Measurements from ENCODE around the gene BRS3.

The BRS3 gene

DNA sequence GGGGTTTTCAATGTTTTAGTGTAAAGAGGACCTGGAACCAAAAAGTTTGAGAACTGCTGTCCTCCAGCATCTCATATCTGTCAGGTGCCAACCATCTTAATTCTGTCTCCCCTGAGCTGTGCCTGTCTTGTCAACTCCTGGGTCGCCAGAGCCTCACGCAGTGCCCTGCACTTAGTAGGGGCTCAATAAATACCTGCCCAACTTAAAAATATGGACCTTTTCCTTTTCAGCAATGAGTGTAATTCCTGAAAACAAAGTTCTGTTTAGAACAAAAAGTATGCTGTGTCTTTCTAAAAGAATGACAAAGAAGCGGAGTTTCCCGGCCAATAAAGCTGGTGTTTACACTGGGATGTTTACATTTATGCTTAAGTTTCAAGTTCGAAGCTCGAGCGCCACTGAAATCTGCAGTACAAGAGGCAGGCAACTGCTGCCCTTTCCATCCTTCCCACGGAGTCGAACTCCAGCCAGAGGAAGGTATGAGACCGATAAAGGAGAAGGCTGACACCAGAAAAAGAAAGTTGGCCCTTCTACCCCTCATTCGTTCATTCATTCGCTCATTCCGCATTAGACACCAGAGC lies 8.5 kb downstream of the BRS3 start:
- DNase-seq: no peak

DNA sequence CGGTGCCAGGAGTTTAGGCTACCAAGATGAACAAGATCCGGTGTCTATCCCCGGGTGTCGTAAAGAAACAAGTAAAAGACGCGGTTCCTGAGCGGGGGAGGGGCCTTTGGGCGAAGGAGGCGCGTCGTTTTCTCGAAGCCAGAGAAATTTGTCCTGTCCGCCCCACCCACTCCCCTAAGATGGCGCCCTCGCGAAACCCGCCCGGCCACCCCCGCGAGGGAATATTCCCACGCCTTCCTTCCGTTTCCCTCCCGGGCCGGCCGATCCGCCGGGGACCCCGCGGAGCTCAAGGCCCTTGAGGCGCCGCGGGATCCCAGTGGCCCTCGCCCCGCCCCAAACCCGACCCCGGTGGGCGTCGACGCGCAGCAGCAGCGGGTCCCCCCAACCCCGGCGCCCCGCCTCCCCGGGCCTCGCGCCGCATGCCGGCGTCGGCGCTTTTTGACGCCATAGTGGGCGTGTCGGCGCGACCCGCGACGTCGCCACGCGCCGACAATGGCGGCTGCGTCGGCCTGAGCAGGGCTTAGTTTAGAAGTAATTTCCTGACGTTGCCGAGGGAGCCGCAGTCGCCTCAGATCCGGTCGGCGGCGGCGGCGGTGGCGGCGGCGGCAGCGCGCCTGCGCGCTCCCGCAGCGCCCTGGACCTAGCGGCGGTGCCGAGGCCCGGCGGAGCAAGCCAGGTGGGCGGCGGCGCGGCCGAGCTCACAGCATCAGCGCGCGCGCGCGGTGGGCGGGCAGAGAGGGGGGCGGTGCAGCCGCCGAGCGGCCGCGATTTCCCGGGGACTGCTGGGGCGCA lies 9.2 kb downstream of the BRS3 start:
- peak; percentile 40 for DNase-seq

DNA sequence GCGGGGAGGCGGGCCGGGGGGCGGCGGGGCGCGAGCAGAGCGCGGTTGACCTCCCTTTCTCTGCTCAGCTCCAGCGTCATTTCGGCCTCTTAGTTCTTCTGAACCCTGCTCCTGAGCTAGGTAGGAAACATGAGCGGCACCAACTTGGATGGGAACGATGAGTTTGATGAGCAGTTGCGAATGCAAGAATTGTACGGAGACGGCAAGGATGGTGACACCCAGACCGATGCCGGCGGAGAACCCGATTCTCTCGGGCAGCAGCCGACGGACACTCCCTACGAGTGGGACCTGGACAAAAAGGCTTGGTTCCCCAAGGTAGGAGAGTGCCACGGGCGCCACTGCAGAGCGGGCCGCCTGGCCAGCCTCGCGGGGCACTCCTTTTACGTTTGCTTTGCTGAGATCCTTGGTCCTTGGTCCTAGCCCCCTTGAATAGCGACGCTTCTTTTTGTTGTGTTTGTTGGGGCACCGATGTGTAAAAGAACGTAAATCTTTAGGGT lies 9.9 kb downstream of the BRS3 start, which contains the start of gene HTATSF1:
HTATSF1 (plus strand) TSS at position 37 of the 497 bp plus-strand sequence; CDS start at position 130, 93 bp downstream.
- DNase-seq: no peak

DNA sequence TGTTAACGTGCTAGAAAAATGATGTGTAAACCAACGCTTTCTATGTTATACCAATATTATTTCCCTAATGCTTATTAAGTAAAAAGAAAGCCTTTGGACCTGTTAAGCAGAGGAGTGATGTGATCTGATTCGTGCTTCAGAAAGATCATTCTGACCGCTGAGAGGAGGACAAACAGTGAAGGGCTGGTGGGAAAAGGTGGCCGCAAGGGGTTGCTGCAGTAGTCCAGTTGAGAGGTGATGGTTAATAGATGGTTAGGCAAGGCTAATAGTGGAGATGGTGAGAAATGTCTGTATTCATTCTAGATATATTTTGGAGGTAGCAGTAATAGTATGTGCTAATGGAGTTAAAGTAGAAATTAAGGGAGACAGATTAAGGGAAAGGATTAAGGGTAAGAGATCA lies 31.3 kb downstream of the BRS3 start:
- DNase-seq: no peak

DNA sequence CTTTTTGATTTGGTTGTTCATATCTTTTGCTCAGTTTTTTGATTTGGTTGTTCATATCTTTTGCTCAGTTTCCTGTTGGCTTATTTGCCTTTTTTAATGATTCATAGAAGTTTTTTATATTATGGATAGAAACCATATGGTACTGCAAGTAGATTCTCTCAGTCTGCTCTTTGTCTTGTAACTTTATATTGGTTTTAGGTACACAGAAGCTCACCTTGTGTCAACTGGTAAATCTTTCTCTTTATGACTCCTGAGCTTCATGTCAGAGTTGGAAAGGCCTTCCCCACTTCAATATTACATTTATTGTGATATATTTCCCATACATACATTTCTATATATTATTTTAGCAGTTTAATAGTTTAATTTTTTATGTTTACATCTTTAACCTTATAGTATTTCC lies 36.0 kb downstream of the BRS3 start:
- no peak for DNase-seq

DNA sequence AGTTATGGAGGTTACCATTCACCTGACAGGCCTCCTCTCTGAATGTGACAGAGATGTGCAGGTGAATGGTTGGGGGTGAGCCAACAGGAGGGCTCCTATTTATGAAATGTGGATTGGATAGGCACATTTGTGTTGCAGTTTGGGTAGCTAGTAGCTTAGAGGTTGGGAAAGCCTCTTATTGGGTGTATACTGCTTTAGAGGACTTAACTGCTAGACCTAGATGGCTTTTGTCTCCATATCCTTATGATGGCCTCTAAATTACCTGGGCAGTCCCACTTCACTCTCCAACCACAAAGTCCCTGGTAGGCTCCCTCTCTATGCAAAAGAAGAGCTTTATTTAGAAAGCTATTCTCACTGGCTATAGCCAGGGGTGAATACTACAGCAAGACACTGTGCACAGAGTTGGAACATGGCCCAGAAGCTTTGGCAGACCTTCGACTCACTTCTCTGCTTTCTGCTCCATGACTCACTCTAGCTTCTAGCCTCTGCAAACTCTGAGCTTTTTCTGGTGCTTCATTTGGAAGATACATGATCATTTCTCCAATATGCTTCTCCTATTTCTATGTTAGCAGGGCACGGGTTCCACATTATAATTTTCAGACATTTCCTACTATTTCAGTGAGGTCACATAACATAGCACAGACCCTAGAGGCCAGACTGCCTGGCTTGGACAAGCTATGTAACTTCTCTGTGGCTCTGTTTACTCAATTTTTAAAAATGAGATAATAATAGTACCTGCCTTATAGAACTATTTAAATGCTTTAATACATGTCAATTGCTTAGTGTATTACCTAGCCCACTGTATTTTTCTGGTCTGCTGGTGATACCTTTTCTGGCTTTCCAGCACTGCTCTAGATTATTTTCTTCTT lies 38.2 kb downstream of the BRS3 start:
- no peak for DNase-seq

DNA sequence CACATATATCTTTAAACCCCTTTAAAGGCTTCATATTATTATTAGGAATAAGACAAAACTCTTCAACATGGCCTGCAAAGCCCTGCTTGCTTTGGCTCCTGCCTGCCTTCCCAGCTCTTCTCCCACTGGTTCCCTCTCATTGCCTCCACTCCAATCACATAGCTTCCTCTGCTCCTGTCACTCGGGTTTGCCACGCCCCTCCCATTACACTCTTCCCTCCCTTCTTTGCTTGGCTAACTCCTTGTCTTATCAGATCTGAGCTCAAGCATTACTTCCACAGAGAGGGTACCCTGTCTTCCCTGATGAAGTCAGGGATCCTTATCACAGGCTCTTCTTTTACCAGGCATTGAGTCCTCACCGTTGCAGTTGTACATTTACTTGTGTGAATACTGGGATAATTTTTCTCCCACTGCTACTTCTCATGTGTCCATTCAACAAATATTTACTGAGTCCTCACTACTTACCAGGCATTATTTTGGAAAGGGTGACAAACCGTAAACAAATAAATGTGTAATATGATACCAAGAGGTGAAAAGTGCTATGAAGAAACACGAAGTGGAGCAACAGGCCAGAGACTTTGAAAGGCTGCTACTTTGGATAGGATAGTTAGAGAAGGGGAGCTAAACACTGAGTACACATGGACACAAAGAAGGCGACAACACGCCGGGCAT lies 41.0 kb downstream of the BRS3 start:
- no peak for DNase-seq

DNA sequence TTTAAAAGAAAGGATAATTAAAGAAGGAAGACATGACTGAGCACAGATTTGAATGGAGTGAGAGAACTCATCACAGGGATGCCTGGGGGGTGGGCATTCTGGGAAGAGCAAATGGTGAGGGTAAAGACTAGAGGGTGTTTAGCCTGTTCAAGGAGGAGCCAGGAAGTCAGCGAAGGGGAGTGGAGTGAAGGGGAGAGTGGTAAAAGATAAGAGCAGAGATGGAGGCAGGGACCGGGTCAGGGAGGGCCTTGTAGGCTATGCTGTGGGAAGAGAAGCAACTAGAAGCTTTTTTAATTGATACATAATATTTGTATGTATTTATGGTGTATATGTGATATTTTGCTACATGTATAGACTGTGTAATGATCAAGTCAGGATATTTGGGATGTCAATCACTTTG lies 42.0 kb downstream of the BRS3 start:
- DNase-seq: no peak

DNA sequence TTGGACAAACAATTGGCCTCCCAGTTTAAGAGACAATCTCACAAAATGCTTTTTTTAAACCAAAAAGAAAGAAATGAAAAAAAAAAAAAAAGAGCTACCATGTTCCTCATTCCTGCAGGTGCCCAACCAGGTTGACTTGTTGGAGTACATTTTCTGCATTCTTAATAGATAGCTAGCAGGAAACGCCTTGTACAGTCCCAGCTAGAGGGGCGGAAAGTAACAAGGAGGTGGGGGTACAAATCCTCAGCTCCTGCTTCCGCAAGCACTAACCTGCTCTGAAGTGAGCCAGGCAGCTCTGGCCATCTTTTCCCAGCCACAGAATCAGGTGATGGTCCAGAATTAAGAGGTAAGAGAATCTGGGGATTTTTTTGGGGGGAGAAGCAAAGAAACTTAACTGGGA lies 44.2 kb downstream of the BRS3 start, which contains the start of gene VGLL1:
VGLL1 (plus strand) TSS at position 265 of the 400 bp plus-strand sequence. CDS start 3,806 bp downstream, outside the sequence.
- no peak for DNase-seq

DNA sequence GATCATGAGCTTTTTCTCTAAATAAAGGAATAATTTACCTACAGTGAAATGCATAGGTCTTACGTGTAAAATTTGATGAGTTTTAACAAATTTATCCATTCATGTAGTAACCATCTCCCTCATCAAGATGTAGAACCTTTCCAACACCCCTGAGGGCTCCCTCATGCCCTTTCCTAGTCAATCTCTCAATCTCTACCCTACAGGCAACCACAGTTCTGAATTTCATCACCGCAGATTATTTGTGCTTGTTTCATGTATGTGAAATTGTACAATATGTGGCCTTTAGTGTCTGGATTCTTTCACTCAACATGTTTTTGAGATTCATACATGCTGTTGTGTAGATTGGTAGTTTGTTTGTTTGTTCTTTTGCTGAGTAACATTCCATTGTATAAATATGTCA lies 46.4 kb downstream of the BRS3 start:
- DNase-seq: no peak

DNA sequence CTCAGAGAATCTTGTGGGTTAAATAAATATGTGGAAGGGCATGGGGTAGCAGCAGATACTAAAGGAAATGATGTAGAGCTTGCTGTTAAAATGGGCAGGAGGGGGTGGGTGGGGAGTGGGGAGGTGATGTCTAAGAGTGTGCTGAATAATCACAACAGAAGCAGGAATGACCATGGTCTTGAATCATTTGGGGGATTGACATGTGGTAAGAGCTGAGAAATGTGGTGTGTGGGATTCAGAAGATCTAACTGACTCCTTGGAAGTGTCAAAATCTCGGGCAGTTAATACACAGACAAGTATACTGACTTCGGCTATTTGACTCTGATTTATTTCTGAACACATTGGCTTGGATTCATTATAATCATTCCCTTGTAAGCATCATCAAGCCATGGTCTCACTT lies 51.1 kb downstream of the BRS3 start:
- DNase-seq: no peak

DNA sequence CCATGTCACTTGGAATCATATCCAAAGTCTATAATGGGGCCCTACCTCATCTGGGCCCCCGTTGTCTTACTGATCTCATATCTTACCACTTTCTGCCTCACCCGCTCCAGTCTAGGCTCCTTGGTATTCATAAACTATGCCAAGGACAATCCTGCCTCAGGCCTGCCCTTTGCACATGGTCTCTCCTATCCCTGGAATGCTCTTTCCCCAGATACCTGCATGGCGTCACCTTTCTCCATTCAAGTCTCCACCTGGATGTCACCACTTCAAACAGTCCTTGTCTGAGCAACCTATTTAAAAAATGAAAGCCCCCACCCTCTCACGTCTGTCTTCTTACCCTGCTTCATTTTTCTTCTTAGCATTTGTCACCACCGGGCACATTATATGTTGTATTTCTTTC lies 52.5 kb downstream of the BRS3 start:
- DNase-seq: no peak

DNA sequence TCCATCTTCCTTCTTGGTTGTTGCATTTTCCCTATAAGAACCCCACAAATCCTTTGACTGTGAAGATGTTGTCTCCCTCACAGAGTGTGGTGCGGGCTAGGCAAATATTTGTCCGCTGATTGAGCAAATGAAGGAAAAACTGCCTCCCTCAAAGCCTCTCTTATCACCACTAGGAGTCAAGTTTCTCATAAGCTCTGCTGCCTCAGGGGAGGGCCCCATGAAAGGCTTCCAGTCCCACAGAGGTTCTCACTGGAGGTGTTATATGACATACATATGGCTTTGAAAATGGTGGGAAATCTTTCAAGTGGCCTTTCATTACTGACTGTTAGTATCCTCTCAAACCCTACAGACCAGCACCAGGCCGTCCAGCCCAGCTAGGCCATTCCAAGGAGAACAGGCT lies 53.5 kb downstream of the BRS3 start:
- no peak for DNase-seq

DNA sequence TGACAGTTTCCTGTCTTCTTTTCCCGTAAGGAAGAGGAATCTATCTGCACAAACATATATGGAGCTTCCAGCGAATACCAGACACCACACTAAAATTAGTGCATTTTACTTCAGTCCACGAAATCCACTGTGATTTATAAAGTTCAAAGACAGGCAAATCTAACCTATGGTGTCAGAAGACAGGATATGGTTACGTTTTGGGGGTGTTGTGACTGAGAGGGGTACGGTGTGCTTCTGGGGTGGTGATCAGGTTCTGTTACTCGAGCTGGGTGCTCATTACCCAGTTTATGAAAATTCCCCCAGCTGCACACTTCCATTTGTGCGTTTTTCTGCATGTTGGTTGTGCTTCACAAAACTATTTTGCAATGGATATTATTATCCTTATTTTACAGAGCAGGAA lies 54.5 kb downstream of the BRS3 start:
- no peak for DNase-seq
